Activated naive CD8-positive, alpha-beta T cell treated with anti-CD3 and anti-CD28 coated beads, Interleukin-2, amount 50 U/mL, for 24 hours (primary cell): ENCODE results near the gene ITPKA.

Experiments used
- ATAC-seq: fragments of 150-1000 bp; cut with Tn5 transposase; one replicate; pipeline ENCODE4 v1.10.0; 2021
- DNase-seq: peaks from one replicate; pipeline ENCODE4 v3.0.0; 2021
- H3K27ac Mint-ChIP-seq: one replicate; pipeline ENCODE4 v1.8.0; 2021; ENCODE audit warnings: mild to moderate bottlenecking, mixed read lengths
- H3K27me3 Mint-ChIP-seq: one replicate; pipeline ENCODE4 v1.8.0; 2021; ENCODE audit warnings: mixed read lengths
- H3K36me3 Mint-ChIP-seq: one replicate; pipeline ENCODE4 v1.8.0; 2021; ENCODE audit warnings: low read depth, mixed read lengths
- H3K4me1 Mint-ChIP-seq: one replicate; pipeline ENCODE4 v1.8.0; 2021; ENCODE audit warnings: mixed read lengths
- H3K4me3 Mint-ChIP-seq: one replicate; pipeline ENCODE4 v1.8.0; 2021; ENCODE audit warnings: mild to moderate bottlenecking, moderate library complexity, mixed read lengths
- H3K9me3 Mint-ChIP-seq: one replicate; pipeline ENCODE4 v1.8.0; 2021; ENCODE audit warnings: mixed read lengths

ITPKA gene

DNA sequence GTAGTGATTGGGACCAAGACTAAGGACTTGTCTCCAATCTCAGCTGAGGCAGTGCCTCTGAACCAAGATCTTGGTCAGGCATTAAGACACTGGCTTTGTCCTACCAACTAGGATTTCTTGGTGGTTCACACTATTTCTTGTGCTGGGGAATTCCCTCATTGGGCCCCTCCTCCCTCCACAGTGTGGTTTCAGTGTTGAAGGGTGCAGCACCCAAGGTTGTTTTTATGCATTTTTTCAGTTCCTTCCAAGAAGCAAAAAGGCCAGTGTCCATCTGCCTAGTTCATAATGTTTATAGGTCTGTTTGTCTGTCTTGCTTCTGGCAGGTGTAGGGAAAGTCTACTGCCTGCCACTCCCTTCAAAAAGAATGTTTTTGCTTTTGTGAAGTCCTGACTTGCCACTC is 10.6 kb upstream of the ITPKA start:
- no peaks in the 10 kb centered on the region for H3K9me3 Mint-ChIP-seq

GRCh38 chr15:41483519-41483918 is 10.2 kb upstream of the ITPKA start:
- Mint-ChIP-seq H3K4me3 (peak overlapping the region; percentile 48), H3K27me3 (peaks cover 4% of the 10 kb centered on the region), H3K27ac (peak overlapping the region; percentile 14), H3K9me3 (no peaks in the 10 kb centered on the region), H3K36me3 (peaks cover 25% of the 10 kb centered on the region), H3K4me1 (peaks cover 33% of the 10 kb centered on the region)
- no peak for DNase-seq
- no peak for ATAC-seq

More for the DNA sequence above, 10.6 kb upstream of the ITPKA start:
- Mint-ChIP-seq H3K4me1 (peaks cover 32% of the 10 kb centered on the region), H3K4me3 (peak overlapping the region; percentile 48), H3K27ac (peak overlapping the region; percentile 14), H3K36me3 (peaks cover 28% of the 10 kb centered on the region), H3K27me3 (peaks cover 4% of the 10 kb centered on the region)
- DNase-seq (peak; percentile 50), ATAC-seq (peak; percentile 74)

DNA sequence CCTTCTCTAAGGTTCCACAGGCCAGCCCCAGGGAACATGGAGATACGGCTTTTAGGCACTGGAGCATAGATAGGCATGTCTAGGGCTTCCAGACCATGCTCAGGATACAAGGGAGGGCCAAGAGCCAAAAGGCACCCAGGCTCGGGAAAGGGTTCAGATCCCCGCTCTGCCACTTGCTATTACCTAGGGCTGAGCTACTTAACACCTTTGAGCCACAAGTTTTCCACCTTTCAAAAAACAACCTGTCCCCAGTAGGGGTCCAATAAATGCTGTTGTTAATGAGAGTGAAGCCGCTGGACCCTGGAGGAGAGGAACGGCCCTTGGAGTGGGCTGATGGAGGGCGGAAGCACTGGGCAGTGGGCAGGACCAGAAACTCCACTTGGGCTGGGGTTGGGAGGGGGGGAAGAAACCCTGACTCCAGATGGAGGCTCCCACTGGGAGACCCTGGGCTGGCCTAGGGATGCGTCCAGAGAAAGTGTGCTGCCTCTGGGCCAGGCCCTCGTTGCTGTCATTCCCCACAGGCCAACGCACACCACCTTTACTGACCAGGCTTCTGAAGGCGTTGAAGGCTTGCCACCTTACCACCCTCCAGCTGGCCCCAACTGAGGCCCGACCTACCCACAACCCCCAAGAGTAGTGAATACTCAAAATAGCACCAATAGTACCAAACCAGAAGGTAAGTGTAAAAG is 8.6 kb upstream of the ITPKA start:
- Mint-ChIP-seq H3K4me1 (peaks cover 42% of the 10 kb centered on the region), H3K9me3 (no peaks in the 10 kb centered on the region), H3K27ac (peak overlapping the region; percentile 30), H3K4me3 (no peak overlapping the region), H3K36me3 (peaks cover 18% of the 10 kb centered on the region), H3K27me3 (peaks cover 4% of the 10 kb centered on the region)
- DNase-seq (no peak), ATAC-seq (no peak)

GRCh38 chr15:41486286-41486685 is 7.4 kb upstream of the ITPKA start:
- Mint-ChIP-seq H3K27me3 (peaks cover 8% of the 10 kb centered on the region), H3K36me3 (peaks cover 10% of the 10 kb centered on the region), H3K9me3 (no peaks in the 10 kb centered on the region), H3K4me3 (no peak overlapping the region), H3K27ac (no peak overlapping the region), H3K4me1 (peaks cover 53% of the 10 kb centered on the region)
- ATAC-seq (no peak), DNase-seq (no peak)

DNA sequence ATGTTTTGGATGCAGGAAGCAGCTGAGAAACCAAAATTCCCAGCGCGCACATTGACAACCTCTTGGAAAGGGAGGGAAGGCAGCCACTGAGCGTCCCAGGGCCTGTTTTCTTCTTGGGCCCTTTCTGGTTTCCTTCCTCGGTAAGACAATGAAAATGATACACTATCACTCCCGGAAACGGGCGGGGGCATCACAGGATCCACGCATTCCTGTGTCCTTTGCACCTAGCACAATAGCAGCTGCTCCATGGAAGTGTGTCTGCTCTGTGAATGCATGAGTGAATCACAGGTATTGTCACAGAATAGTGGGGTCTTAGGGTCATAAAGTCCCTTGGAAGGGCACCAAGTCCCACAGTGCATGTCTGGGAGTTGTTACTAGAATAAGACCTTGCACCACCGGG is 6.3 kb upstream of the ITPKA start:
- Mint-ChIP-seq H3K27ac (no peak overlapping the region), H3K4me3 (no peak overlapping the region), H3K4me1 (peaks cover 62% of the 10 kb centered on the region), H3K27me3 (peaks cover 17% of the 10 kb centered on the region), H3K36me3 (peaks cover 6% of the 10 kb centered on the region), H3K9me3 (no peaks in the 10 kb centered on the region)
- DNase-seq (no peak), ATAC-seq (no peak)

DNA sequence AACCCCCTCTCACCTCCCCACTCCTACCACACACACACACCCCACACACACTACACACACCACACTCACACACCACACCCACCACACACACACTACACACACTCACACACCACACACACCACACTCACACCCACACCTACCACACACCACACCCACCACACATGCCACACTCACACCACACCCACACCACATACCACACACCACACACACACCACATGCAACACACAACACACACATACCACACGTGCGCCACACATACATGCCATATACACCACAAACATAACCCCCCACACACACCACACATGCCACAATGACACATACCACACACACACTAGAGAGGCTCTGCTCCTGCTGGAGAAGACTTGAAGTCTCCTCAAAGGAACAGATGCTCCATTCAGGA is 5.9 kb upstream of the ITPKA start:
- peak overlapping the region; percentile 49 for H3K4me3 Mint-ChIP-seq
- no peak for DNase-seq
- peaks cover 63% of the 10 kb centered on the region for H3K4me1 Mint-ChIP-seq
- peaks cover 3% of the 10 kb centered on the region for H3K36me3 Mint-ChIP-seq
- H3K9me3 Mint-ChIP-seq: no peaks in the 10 kb centered on the region
- ATAC-seq: peak; percentile 11
- peak overlapping the region; percentile 84 for H3K27ac Mint-ChIP-seq
- peaks cover 21% of the 10 kb centered on the region for H3K27me3 Mint-ChIP-seq

DNA sequence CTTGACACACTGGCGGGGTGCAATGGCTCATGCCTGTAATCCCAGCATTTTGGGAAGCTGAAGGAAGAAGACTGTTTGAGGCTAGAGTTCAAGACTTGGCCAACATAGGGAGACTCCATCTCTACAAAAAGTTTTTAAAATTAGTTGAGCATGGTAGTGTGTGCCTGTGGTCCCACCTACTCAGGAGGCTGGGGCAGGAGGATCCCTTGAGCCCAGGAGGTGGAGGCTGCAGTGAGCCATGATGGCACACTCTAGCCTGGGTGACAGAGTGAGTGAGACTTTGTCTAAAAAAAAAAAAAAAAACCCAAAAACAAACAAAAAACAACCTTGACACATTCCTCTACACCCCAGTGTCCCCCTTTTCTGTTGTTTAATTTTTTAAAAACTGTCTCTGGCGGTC is 4.0 kb upstream of the ITPKA start:
- Mint-ChIP-seq H3K27me3 (peaks cover 25% of the 10 kb centered on the region), H3K27ac (no peak overlapping the region)
- ATAC-seq: no peak

DNA sequence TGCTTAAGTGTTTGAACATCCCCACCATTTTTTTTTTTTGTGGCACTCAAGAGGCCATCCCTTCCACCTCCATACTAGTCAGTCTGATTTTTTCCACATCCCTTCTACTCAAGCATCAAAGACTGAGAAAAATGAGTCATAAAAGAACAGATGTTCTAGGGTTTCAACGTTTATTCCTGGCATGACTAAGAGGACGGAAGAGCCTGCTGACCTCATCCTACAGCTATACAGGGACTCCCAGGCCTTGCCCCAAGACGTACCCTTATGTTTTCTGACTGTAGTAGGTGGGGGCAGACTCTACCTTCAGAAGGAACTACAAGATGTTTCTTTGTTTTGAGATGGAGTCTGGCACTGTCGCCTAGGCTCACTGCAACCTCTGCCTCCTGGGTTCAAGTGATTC is 3.3 kb upstream of the ITPKA start:
- no peak for DNase-seq
- Mint-ChIP-seq H3K36me3 (peaks cover 3% of the 10 kb centered on the region), H3K27ac (peak overlapping the region; percentile 57), H3K9me3 (no peaks in the 10 kb centered on the region), H3K4me1 (peaks cover 56% of the 10 kb centered on the region), H3K27me3 (peaks cover 28% of the 10 kb centered on the region), H3K4me3 (peak overlapping the region; percentile 19)
- ATAC-seq: peak; percentile 78

More for the DNA sequence above, 4.0 kb upstream of the ITPKA start:
- no peak for DNase-seq
- Mint-ChIP-seq H3K4me3 (no peak overlapping the region), H3K9me3 (no peaks in the 10 kb centered on the region), H3K36me3 (peaks cover 3% of the 10 kb centered on the region), H3K4me1 (peaks cover 53% of the 10 kb centered on the region)

GRCh38 chr15:41491889-41492288 is 1.8 kb upstream of the ITPKA start:
- H3K4me1 Mint-ChIP-seq: peaks cover 54% of the 10 kb centered on the region
- no peak overlapping the region for H3K27ac Mint-ChIP-seq
- H3K27me3 Mint-ChIP-seq: peaks cover 37% of the 10 kb centered on the region
- no peaks in the 10 kb centered on the region for H3K9me3 Mint-ChIP-seq
- DNase-seq (no peak), ATAC-seq (no peak)
- H3K36me3 Mint-ChIP-seq: peaks cover 3% of the 10 kb centered on the region
- H3K4me3 Mint-ChIP-seq: no peak overlapping the region

DNA sequence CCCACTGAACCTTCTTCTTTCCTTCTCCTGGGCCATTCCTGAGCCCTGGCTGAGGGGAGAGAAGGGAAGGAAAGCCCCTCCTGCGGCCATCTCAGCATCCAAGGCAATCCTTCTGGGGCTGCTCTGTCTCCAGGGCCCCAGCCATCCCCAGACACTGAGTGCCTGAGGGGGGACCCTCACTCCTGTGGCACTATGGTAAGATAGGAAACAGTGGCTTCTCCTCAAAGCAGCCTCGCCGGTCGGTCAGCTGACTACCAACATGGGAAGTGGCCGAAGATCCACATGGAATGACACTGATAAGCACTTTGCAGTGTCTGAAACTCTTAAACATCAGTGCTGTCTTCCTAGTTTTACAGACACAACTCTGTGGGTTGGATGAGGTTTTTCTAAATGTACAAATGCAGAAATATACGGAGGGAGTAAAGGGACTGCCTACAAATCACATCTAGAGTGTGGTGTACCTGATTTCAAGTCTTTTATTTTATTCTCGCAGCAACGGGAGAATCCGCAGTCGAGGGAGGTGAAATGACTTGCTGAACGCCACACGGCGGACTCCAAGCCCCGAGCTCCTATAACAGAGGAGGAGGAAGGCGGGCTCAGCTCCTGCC is 973 bp upstream of the ITPKA start:
- ATAC-seq: no peak
- Mint-ChIP-seq H3K9me3 (no peaks in the 10 kb centered on the region), H3K36me3 (peaks cover 3% of the 10 kb centered on the region), H3K4me3 (peak overlapping the region; percentile 68), H3K27me3 (peaks cover 44% of the 10 kb centered on the region), H3K27ac (peak overlapping the region; percentile 75), H3K4me1 (peaks cover 51% of the 10 kb centered on the region)
- DNase-seq: no peak

- no peak for ATAC-seq
- Mint-ChIP-seq H3K27me3 (peaks cover 52% of the 10 kb centered on the region), H3K27ac (no peak overlapping the region), H3K9me3 (no peaks in the 10 kb centered on the region), H3K4me3 (no peak overlapping the region), H3K4me1 (peaks cover 43% of the 10 kb centered on the region), H3K36me3 (no peaks in the 10 kb centered on the region)
- no peak for DNase-seq
Observed at GRCh38 chr15:41493902-41494189, 172 bp downstream of the ITPKA start.

- no peaks in the 10 kb centered on the region for H3K9me3 Mint-ChIP-seq
- H3K4me3 Mint-ChIP-seq: peak overlapping the region; percentile 52
- no peak overlapping the region for H3K27ac Mint-ChIP-seq
- peaks cover 56% of the 10 kb centered on the region for H3K27me3 Mint-ChIP-seq
- H3K4me1 Mint-ChIP-seq: peaks cover 40% of the 10 kb centered on the region
- peak; percentile 4 for ATAC-seq
- no peaks in the 10 kb centered on the region for H3K36me3 Mint-ChIP-seq
- no peak for DNase-seq
Observed at GRCh38 chr15:41494190-41494921, 682 bp downstream of the ITPKA start.

DNA sequence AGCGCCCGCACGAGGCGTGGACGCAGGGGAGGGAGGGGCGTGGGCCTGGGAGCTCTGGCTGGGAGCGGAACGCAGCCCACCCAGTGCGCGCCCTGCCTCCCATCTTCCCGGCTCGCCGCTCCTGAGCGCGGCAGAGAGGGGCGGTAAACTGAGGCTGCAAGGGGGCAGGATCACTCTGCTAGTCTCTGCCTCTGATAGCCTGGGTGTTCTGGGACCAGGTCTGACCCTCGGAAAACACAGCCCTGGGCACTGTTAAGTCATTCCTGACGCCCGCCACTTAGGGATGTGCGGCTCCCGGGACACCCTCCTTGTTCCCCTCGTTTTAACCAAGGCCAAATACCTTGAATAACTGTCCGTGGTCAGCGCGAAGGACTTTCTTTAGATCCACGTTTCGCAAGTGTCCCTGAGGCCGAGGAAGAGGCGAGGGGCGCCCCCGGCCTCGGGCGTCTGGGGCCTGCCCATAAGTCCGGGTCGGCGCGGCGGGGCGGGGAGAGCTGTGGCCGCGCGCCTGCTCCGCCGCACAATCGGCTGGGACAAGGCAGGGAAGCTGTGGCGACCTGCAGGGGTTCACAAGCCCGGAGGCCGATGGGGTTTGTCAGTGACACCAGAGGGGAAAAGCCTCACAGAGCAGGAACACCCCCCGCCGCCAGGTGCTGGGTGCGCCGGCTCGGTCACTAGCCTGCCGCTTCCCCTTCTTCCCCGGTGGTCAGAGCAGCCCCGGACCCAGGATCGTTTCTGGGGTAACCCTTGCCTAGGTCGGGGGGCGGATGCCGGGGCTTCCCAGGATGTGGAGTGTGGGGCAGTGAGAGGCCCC is 1.5 kb downstream of the ITPKA start:
- H3K27ac Mint-ChIP-seq: no peak overlapping the region
- H3K36me3 Mint-ChIP-seq: no peaks in the 10 kb centered on the region
- peaks cover 64% of the 10 kb centered on the region for H3K27me3 Mint-ChIP-seq
- DNase-seq (no peak), ATAC-seq (no peak)
- H3K9me3 Mint-ChIP-seq: no peaks in the 10 kb centered on the region
- H3K4me1 Mint-ChIP-seq: peaks cover 32% of the 10 kb centered on the region
- peak overlapping the region; percentile 53 for H3K4me3 Mint-ChIP-seq

GRCh38 chr15:41495736-41496599 is 2.3 kb downstream of the ITPKA start:
- Mint-ChIP-seq H3K4me1 (peaks cover 29% of the 10 kb centered on the region), H3K9me3 (no peaks in the 10 kb centered on the region), H3K27ac (no peak overlapping the region), H3K4me3 (no peak overlapping the region), H3K27me3 (peaks cover 69% of the 10 kb centered on the region), H3K36me3 (no peaks in the 10 kb centered on the region)
- no peak for DNase-seq
- ATAC-seq: no peak
